HG03039 (cell line): Measurements from ENCODE around the gene PDE2A.

Experiments used
- ATAC-seq: cut with Tn5 transposase; IDR thresholded peaks from one replicate; pipeline ENCODE4 v1.9.1; 2021; ENCODE audit warnings: mild to moderate bottlenecking, moderate library complexity; ENCODE audit not compliant: unreplicated experiment

The PDE2A gene

DNA sequence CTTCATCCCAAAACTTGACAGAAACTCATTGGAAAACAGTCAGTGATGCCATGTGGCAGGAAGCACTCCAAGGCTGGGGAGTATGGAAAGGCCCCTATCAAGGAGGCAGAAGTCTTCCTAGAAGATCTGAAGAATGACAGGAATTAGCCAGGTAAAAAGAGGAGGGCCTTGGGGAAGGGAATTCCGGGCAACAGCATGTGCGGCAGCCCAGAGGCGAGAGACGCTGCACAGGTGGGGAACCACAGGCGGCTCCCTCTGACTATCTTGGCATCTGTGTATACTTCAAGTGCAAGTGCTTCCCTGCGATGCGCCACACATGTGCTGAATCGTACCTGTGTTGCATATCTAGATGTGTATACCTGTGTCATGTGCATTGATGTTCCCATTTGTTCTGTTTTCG is 12.7 kb downstream of the PDE2A start:
- ATAC-seq, result no peak

DNA sequence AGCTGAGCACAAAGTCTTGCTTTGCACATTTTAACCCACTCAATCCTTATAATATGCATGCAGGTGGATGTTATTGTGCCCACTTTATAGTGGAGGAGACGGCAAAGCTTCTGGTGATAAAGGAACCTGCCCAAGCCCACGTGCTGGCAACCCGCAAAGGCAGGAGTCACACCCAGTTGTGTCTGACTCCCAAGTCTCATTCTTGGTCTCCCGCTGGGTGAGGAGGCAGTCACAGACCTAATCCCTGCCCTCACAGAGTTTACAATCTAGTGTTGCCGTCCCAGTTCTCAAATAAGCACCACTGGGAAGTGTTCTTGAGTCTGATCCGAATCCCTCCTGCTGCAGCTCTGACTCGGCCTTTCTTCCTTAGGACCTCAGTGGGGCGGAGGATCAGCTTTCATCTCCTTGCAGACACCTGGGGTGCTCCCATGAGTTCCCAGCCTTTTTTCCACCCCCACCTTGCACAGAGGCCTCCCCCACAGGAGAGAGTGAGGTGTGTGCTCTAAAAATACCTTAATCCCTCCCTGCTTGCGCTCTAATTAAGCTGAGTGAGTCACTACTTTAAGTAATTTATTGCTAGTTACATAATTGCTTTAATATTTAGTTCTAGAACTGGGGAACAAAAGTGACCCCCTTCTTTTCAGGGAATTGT is 15.1 kb downstream of the PDE2A start:
- no peak for ATAC-seq

DNA sequence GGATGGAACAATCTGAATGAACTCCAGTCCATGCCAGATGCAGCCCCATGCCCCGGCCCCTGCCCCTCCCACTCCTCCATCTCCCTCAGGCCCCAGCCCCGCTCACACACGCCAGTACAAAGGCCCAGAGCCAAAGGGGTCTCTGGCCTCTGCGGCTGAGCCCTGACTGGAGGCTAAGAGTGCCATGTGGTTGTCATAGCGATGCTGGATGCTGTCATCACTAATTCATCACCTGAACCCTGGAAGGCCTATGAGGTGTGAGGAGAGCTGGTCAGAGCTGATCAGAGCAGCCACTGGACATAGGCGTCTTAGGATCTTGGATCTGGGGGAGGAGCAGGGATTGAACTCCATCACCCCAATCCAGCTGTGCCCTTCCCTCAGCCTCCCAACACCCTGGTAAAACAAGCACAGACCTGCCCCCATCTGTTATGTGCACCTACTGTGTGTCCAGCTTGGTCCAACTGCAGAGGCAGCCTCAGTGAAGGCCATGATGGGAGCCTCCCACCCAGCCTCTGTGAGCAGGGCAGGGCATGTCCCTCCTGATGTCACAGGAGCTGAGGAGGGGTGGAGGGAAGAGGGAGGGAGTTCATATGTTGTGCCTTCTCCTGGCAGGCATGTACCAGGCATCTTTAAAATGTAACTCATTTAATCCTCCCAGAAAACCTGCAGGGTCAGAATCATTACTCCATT is 16.7 kb downstream of the PDE2A start:
- ATAC-seq, result no peak

DNA sequence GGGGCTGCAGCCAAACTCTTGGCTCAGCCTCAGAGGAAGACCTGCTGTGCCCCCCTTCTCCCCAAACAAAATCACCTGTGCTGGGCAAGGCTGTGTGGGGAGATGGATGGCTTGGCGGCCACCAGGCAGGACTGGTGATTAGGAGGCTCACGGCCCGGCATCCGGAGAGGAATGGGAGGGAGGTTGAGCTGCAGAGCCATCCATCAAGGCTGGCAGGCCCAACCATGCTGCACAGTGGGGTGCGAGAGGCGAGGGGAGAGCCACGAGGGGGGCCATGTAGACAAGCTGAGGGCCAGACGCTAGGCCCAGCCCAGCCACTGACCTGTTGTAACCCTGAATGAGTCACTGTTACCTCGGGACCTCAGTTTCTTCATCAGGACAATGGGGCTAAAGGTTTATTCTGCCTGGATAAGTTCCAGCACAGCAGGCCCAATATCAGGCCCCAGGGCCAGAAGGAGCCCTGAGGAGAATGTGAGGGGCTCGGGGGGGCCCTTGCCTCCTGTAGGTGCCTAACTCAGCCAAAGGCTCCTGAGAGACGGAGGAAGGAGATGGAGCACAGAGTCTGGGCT is 18.2 kb downstream of the PDE2A start:
- ATAC-seq, result no peak

- no peak for ATAC-seq
Measured at GRCh38 chr11:72655014-72655413, 19.2 kb downstream of the PDE2A start.

GRCh38 chr11:72653649-72654048 is 20.6 kb downstream of the PDE2A start:
- ATAC-seq, result no peak

DNA sequence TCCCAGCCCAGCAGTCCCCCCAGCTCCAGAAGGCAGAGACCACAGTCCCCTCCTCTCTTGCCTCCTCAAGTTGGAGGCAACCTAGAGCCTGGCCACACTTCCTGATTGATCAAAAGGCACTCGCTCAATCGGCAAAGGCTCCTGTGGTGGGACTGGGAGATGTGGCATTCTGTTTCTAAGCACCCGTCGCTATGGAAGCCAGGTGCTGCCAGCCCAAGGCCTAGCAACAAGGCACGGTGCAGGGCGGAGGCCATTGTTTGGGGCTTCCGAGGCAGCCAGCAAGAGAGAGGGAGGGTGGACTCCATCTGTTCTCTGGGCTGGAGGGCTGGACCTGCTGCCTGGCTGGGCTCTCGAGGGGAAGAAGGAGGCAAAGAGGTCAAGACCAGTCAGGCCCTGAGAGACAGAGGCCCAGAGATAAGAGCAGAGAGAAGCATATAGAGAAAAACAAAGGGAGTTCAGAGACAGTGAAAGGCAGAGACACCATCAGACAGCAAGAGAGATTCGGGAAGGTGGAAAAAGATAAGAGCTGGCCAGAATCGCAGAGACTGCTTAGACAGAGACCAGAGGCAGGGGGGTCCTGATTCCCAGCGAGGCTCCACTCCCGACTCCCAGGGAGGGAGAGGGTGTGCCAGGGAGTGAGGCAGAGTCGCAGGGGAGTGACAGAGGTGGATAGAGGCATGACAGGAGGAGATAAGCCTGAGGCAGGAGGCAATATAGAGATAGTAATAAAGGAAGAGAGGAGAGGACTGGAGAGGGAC is 21.2 kb downstream of the PDE2A start:
- ATAC-seq, result no peak

DNA sequence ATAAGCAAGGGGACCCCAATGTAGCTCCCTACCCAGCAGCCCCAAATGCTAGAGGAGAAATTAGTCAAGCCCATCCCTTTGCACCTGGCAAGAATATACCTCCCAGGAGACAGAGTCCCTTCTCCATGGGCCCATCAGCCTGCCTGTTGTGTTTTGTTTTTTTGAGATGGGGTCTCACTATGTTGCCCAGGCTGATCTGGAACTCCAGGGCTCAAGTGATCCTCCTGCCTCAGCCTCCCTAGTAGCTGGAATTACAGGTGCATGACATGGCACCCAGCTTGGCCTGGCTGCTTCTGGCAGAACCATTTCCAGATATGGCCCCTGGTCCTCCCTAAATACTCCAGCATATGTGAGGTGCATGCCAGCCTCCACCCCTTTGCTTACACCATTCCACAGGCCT is 22.1 kb downstream of the PDE2A start:
- no peak for ATAC-seq

DNA sequence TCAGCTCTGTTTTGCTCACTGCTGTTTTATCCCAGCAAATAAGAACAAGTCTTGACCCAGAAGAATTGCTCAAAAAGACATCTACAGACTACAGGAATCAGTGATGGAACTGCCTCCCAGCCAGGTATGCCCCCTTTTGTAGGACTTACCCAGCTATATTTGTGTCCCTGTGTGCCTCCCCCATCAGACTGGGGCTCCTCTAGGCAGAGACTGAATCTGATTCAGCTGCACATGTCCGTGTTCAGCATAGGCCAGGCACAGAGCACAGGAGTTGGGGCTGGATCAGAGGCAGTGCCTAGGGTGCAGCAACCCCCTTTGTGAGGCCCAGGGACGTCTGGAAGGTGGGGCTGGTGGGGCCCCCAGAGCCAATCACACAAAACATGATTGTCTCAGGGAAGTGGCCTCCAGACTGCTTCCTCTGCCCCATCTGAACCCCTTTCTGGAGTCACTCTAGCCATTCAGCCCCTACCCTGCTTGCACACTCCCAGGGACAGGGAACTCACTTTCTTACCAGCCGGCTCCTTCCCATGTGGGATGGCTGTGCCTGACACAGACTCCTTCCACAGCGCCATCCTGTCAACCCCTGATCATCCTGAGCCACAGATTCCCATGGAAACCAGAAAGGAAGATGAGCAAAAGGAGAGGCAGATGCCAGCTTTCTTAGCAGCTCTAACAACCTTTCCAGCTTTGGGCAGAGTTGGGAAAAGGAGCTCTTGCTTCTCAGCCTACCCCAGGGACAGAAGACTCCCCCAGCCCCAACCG is 24.8 kb downstream of the PDE2A start:
- no peak for ATAC-seq

DNA sequence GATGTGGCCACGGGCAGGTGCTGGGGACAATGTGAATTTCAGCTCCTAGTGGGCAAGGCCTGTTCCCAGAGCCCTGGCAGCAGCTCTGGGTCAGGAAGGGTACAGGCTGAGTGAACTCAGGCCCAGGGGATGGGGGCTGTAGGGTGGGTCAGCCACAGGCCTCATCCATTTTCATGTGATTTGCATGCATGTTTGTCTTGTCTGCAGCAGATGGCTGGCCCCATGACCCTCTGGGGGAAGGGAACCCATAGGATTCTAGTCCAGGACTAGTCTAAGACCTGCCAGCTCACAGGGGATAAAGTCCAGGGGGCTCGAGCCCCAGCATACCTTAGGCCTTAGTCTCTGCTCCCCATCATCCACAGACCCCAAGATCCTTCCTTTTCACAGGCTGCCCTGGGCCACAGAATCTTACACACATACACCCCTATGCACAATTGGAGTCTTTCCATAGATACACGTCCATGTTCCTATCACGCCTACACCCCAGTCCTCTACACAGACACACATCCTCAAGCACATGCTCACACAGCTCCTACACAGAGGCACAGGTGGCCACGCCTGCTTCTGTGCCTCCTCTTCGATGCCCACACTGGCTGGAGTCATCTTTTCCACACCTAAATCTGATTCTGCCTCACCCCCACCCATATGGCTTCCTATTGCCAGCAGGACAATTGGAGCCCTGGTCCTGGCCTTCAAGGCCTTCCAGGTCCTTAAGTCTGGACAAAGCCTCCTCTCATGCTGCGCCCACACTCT is 25.7 kb downstream of the PDE2A start:
- ATAC-seq, result no peak

DNA sequence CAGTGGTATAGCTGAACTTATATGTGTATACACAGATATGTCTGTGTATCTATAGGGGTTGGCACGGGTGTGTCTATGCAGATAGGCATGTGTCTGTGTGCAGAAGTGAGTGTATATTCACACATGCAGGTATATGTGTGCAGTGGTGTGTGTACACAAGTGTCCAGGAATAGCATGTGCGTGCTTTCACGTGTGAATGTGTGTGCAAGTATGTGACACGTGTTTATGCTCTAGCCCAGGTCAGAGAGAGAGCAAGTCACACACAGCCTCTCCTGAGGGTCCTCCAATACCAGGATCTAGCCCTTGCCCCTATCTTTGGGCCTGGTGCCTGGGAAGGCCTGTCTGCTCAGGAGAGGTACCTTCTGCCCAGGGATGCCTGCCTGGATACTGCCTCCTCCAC is 26.3 kb downstream of the PDE2A start:
- ATAC-seq, result no peak

- no peak for ATAC-seq
Measured at GRCh38 chr11:72646472-72646871, 27.8 kb downstream of the PDE2A start.

GRCh38 chr11:72646024-72646423 is 28.2 kb downstream of the PDE2A start:
- ATAC-seq, result no peak

GRCh38 chr11:72643547-72643946 is 30.7 kb downstream of the PDE2A start:
- ATAC-seq, result no peak

DNA sequence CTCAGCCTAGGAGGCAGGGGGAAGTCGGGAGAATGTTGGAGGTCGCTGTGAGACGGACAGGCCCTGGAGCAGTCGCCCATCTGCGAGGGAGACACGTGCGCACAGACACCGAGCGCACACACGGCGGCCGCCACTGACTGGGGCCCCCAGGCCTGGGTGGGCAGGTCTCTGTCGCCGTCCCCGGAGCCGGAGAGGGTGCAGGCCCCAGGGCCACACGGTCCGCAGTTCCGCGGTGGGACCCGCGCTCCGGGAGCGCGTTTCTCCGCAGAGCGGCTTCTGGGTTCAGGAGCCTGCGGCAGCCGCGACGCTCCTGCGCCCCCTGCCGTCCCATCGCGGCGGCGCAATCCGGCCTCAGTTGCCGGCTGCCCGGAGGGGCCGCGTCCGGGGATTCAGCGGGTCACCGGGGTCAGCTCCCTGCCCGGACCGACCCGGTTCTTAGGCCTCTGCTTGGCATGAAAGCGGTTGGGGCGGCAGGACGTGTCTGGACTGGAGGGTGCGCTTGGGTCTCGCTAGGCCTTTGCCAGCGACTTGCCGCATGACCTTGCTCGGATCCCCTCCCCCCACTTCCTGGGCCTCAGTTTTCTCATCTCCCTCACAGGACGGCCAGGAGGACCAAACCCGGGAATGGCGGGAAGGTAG is 31.2 kb downstream of the PDE2A start:
- no peak for ATAC-seq

DNA sequence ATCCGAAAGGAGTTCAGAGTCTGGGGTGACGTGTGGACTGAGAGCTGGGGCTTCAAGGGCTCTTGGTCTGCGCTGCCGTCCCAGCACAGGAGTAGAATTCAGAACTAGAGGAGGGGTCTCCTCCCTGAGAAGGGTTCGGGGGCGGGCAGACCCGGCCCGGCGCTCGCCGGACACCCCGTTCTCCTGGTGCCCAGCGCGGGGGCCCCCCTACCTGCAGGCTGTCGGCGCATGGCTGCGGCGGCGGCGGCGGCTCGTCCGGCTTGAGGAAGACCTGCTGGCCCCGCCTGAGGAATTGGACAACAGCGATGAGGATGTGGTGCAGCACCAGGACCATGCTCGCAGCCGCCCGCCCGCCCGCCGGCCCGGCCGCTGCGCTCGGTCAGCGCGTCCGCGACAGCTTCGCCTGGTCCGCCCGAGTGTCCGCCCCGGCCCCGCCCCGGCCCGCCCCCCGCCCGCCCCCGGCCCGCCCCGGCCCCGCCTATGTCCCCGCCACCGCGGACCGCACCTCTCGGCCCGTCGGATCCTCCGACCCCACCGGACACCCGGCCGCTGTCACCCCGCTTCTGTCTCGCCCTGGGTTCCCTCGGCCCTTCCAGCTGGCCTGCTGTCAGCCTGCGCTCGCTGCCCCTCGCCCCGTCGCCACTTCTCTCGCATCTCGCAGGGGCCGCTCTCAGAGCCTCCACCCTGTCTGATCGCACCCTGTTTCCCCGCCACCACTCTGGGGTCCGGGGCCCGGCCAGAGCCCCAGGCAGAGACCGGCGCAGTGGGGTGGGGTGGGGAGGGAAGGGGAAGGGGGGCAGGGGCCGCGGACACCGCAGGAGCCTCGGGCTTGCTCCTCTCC is 32.0 kb downstream of the PDE2A start:
- ATAC-seq, result no peak

- no peak for ATAC-seq
Measured at GRCh38 chr11:72641522-72642042, 32.6 kb downstream of the PDE2A start.

DNA sequence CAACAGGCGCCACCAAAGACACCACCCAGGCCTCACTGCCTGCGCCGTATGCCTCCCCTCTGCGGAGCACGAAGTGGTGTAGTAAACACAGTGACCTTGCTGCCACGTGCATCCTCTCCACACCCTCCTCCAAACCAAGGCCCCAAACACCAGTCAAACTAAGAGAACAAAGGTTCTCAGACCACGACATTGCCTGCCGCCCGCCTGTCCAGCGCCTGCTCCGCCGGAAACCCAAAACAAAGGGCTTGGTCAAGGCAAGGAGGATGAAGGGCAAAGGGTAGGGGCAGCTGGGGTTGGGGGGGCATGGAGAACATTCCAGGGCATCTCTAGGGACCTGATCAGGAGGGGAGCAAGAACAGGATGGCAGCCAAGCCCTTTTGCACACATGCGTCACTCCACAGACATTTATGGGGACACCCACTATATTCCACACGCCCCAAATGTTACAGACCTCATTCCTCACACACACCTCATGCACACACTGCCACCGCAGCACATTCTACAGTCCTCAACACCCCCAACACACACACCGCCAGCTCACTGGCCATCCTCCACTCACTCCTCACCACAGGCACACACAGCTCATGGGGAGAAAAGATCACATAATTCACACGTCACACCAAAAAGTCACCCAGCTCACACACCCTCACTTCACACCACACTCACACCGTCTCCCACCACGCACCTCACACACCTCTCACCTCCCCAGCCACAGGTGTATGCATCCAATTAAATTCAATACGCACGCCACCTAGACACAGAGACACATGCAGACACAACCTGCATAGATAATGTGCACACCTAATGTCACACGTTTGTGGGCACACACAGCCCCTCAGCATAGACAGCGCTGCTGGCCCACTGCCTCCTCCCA is 34.5 kb downstream of the PDE2A start:
- no peak for ATAC-seq
